ENCODE data around the gene OR2S2.

Gene OR2S2

DNA sequence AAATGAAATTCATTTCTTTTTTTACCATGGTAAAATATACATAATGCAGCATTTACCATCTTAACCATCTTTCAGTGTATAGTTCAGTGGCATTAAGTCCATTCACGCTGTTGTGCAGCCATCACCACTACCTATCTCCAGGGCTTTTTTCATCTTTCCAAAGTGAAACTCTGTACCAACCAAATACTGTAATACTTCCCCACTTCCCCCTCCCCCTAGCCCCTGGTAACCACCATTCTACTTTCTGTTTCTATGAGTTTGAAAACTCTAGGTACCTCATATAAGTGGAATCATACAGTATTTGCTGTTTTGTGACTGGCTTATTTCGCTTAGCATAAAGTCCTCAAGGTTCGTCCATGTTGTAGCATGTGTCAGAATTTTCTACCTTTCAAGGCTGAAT, 25.2 kb downstream of the OR2S2 start:
- no peak overlapping the region for H3K27ac ChIP-seq
- no peak for TF ChIP-seq ZFX (IDR thresholded peaks at IDR 0.05)

- TF ChIP-seq CTCF (conservative IDR thresholded peaks at IDR 0.05), result no peak
- TF ChIP-seq ZFX (IDR thresholded peaks at IDR 0.05), result no peak
- no peak overlapping the region for H3K27ac ChIP-seq
Observed at GRCh38 chr9:35930989-35931388, 27.0 kb downstream of the OR2S2 start.

DNA sequence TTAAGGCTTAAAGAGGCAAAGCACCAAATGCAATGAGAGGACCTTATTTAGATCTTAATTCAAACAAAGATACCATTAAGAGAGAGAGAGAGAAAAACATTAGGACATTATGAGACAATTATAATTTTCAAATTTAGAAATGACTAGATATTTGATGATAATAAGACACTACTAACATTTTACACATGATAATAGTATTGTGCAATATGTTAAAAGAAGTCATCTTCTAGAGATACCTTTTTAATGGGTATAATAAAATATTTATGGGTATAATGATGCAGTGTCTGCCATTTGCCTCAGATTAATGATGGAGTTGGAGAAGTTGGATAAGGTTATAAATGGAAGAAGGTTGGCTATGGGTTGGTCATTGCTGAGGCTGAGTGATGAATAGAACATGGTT, 27.4 kb downstream of the OR2S2 start:
- TF ChIP-seq ZFX (IDR thresholded peaks at IDR 0.05) (no peak), CTCF (conservative IDR thresholded peaks at IDR 0.05) (no peak)
- H3K27ac ChIP-seq, result no peak overlapping the region

DNA sequence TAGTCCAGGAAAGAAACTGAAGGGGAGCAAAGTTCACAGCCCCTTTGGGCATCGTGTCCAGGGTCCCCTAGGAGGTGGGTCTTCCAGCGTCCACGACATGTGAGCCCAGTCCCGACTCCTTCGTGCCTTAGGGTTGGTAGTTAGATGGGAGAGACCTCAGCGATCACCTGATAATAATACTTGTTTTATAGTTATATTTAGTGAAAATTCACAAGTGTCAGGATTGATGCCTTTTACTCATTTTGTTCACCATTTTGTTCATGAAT, 28.6 kb downstream of the OR2S2 start:
- TF ChIP-seq ZFX (IDR thresholded peaks at IDR 0.05), result no peak
- no peak for TF ChIP-seq CTCF (conservative IDR thresholded peaks at IDR 0.05)
- H3K27ac ChIP-seq, result no peak overlapping the region

- no peak for TF ChIP-seq ZFX (IDR thresholded peaks at IDR 0.05)
- no peak for TF ChIP-seq CTCF (conservative IDR thresholded peaks at IDR 0.05)
- H3K27ac ChIP-seq, result no peak overlapping the region
Observed at GRCh38 chr9:35928591-35929452, 29.1 kb downstream of the OR2S2 start.

- no peak for TF ChIP-seq ZFX (IDR thresholded peaks at IDR 0.05)
- no peak for TF ChIP-seq CTCF (conservative IDR thresholded peaks at IDR 0.05)
- peak overlapping the region; percentile 52 for H3K27ac ChIP-seq
Observed at GRCh38 chr9:35923927-35924763, 33.8 kb downstream of the OR2S2 start.

DNA sequence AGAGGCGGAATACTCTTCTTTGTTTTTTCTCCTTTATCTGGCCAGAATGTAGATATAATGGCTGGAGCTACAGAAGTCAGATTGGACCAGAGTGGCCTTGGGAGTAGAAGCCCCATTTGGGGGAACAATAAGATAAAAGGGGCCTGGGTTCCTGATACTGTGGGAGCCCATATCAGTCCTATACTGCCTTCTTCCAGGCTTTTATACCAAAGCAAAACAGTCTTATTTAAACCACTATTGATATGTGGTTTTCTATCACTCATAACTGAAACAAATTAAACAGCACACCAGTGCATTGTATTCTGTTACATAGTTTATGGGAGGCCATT, 34.4 kb downstream of the OR2S2 start:
- TF ChIP-seq CTCF (conservative IDR thresholded peaks at IDR 0.05) (no peak), ZFX (IDR thresholded peaks at IDR 0.05) (no peak)
- H3K27ac ChIP-seq, result peak overlapping the region; percentile 52; the same call in 1 of the 2 replicates
